Smooth muscle cell (in vitro differentiated cells): Measurements from ENCODE around the gene ERC2. TPM values are rescaled to one million over a fixed set of nuclear protein-coding genes. Genes with fewer than 3 reads are reported as not detected.

Experiments
- DNase-seq: peaks from one replicate; lab custom pipeline; 2025; ENCODE audit not compliant: unreplicated experiment; lab: John Stamatoyannopoulos, UW
- H2AFZ ChIP-seq: fragments of 200-600 bp; sonication (generic); 2 replicates; pipeline ENCODE4 v1.6.0; 2016; ENCODE audit warnings: antibody characterized with exemption, low read depth, mild to moderate bottlenecking
- H3F3A ChIP-seq: fragments of 200-600 bp; sonication (generic); 2 replicates; pipeline ENCODE4 v1.6.0; 2017; ENCODE audit warnings: antibody characterized with exemption, low read depth
- H3K27ac ChIP-seq: fragments of 200-600 bp; sonication (generic); 2 replicates; pipeline ENCODE4 v1.5.1; 2016; ENCODE audit warnings: low read depth, mild to moderate bottlenecking
- H3K27me3 ChIP-seq: fragments of 200-600 bp; sonication (generic); 2 replicates; pipeline ENCODE4 v1.6.1; 2016; ENCODE audit warnings: low read depth, mild to moderate bottlenecking
- H3K36me3 ChIP-seq: fragments of 200-600 bp; sonication (generic); 2 replicates; pipeline ENCODE4 v1.5.1; 2016; ENCODE audit warnings: low read depth
- H3K4me1 ChIP-seq: fragments of 200-600 bp; sonication (generic); 2 replicates; pipeline ENCODE4 v1.5.1; 2016; ENCODE audit warnings: low read depth
- H3K4me2 ChIP-seq: fragments of 200-600 bp; sonication (generic); 2 replicates; pipeline ENCODE4 v1.6.0; 2016; ENCODE audit warnings: mild to moderate bottlenecking
- H3K4me3 ChIP-seq: fragments of 200-600 bp; sonication (generic); 2 replicates; pipeline ENCODE4 v1.5.1; 2016; ENCODE audit warnings: mild to moderate bottlenecking
- H3K79me2 ChIP-seq: fragments of 200-600 bp; sonication (generic); 2 replicates; pipeline ENCODE4 v1.6.0; 2016; ENCODE audit warnings: low read depth, mild to moderate bottlenecking
- H3K9ac ChIP-seq: fragments of 200-600 bp; sonication (generic); 2 replicates; pipeline ENCODE4 v1.6.0; 2016; ENCODE audit warnings: low read depth
- H3K9me3 ChIP-seq: fragments of 200-600 bp; sonication (generic); replicated peaks from 2 replicates; pipeline ENCODE4 v1.5.1; 2016; ENCODE audit warnings: low read depth
- H4K20me1 ChIP-seq: fragments of 200-600 bp; sonication (generic); 2 replicates; pipeline ENCODE4 v1.6.0; 2016; ENCODE audit warnings: low read depth
- WGBS: methylation state at CpG from one replicate; pipeline ENCODE4 v1.1.7; 2016; ENCODE audit warnings: low lambda C conversion rate; 5-methylcytosine and 5-hydroxymethylcytosine counted together
- polyA plus RNA-seq: library from polyadenylated mRNA; unstranded; fragments of >200 nt; fragmentation: Nextera tagmentation; extraction: Ambion mirVana; gene quantifications from 2 replicates; pipeline ENCODE4 v1.2.1, GENCODE V29; 2016
- total RNA-seq: library from RNA; depleted of rRNA; stranded (reverse); fragments of >200 nt; gene quantifications from 2 replicates; pipeline ENCODE4 v1.2.3, GENCODE V29; 2014
- TF ChIP-seq, protein P1 (sequence below): fragments of 200-600 bp; sonication (generic); IDR thresholded peaks from 2 replicates; pipeline ENCODE4 v1.5.1; 2017; ENCODE audit warnings: borderline replicate concordance, mild to moderate bottlenecking, antibody characterized with exemption; ENCODE audit not compliant: insufficient read depth, poor library complexity, severe bottlenecking

The ERC2 gene
- total and polyA plus RNA-seq, 2 experiments from 2014 or later = 1.1 TPM; not detected in 1

- DNase-seq = no peak
Observed at GRCh38 chr3:55521064-55521737, 947.1 kb downstream of the ERC2 start.

DNA sequence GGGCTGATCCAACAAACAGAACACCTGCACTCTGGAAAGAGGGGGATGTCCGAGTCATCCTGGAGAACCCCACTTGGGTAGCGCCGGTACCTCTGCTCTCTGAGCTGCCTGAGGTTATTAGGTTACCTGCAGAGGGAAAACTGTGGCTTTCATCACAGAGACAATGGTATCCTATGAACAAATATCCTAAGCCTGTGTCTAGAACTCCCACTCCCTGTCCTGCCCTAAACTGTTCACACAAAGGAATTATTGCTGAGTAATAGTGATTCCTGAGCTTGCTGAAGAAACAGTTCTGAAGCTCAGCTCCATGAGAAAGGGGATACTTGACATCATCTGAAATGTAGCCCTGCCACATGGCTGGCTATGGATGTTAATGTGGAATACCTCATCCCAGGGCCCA, 949.2 kb downstream of the ERC2 start:
- Histone ChIP-seq H3K9me3 (no peaks in the 10 kb centered on the region), H3K79me2 (no peaks in the 10 kb centered on the region), H2AFZ (no peak overlapping the region), H3K4me2 (no peak overlapping the region), H3K27me3 (no peaks in the 10 kb centered on the region), H3K4me3 (no peak overlapping the region), H3K36me3 (no peaks in the 10 kb centered on the region), H3K4me1 (peaks cover 25% of the 10 kb centered on the region), H3F3A (no peaks in the 10 kb centered on the region), H4K20me1 (no peaks in the 10 kb centered on the region), H3K27ac (no peak overlapping the region), H3K9ac (no peak overlapping the region)
- TF ChIP-seq, protein P1, sequence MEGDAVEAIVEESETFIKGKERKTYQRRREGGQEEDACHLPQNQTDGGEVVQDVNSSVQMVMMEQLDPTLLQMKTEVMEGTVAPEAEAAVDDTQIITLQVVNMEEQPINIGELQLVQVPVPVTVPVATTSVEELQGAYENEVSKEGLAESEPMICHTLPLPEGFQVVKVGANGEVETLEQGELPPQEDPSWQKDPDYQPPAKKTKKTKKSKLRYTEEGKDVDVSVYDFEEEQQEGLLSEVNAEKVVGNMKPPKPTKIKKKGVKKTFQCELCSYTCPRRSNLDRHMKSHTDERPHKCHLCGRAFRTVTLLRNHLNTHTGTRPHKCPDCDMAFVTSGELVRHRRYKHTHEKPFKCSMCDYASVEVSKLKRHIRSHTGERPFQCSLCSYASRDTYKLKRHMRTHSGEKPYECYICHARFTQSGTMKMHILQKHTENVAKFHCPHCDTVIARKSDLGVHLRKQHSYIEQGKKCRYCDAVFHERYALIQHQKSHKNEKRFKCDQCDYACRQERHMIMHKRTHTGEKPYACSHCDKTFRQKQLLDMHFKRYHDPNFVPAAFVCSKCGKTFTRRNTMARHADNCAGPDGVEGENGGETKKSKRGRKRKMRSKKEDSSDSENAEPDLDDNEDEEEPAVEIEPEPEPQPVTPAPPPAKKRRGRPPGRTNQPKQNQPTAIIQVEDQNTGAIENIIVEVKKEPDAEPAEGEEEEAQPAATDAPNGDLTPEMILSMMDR = no peak
- WGBS = 85% methylated on average over 3 of the region's 3 CpGs
- no peak for DNase-seq

More at GRCh38 chr3:55521064-55521737, 947.1 kb downstream of the ERC2 start:
- H3K27me3 ChIP-seq = no peaks in the 10 kb centered on the region
- peak overlapping the region; percentile 58 for H3K4me2 ChIP-seq
- no peak overlapping the region for H3K27ac ChIP-seq
- no peak overlapping the region for H3K9ac ChIP-seq
- H3K79me2 ChIP-seq = no peaks in the 10 kb centered on the region
- WGBS = 42% methylated on average over 9 of the region's 9 CpGs
- H3K36me3 ChIP-seq = no peaks in the 10 kb centered on the region
- peaks cover 25% of the 10 kb centered on the region for H3K4me1 ChIP-seq
- TF ChIP-seq, protein P1 = no peak
- no peak overlapping the region for H3K4me3 ChIP-seq
- no peaks in the 10 kb centered on the region for H3F3A ChIP-seq
- H4K20me1 ChIP-seq = no peaks in the 10 kb centered on the region
- H2AFZ ChIP-seq = no peak overlapping the region
- H3K9me3 ChIP-seq = no peaks in the 10 kb centered on the region

DNA sequence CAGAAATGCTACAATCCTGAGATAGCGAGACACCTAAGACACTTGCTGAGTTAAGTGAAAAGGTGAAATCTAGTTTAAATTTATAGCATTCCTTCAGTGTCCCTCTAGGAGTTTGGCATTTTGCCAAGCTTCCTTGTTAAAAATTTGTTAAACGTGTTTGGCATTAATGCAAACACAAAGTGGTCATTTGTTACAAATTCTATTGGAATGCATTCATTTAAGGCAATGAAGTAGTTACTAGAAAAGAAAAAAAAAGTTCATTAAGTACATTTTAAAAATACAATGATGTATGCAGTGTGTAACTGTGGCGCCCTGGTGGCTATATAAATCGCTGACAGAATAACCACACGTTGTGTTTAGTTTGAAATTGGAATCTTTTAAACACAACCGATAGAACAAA, 949.8 kb downstream of the ERC2 start:
- Histone ChIP-seq H2AFZ (no peak overlapping the region), H3K9ac (no peak overlapping the region), H3K4me1 (peaks cover 25% of the 10 kb centered on the region), H3K27me3 (no peaks in the 10 kb centered on the region), H3K36me3 (no peaks in the 10 kb centered on the region), H3K79me2 (no peaks in the 10 kb centered on the region), H3K27ac (no peak overlapping the region), H3K4me2 (no peak overlapping the region), H4K20me1 (no peaks in the 10 kb centered on the region), H3F3A (no peaks in the 10 kb centered on the region), H3K9me3 (no peaks in the 10 kb centered on the region), H3K4me3 (no peak overlapping the region)
- 78% methylated on average over 6 of the region's 6 CpGs for WGBS
- TF ChIP-seq, protein P1 = no peak
- no peak for DNase-seq
